Measurements from ENCODE around the gene BEX5. TPM values are rescaled to one million over a fixed set of nuclear protein-coding genes. Genes with fewer than 3 reads are reported as not detected.
A peak's percentile ranks its signal among the peaks of the same experiment; 100 is the strongest.
"Not testable (repeated sequence)": the region's sequence is repeated elsewhere in the genome, so short reads cannot be mapped to it uniquely, and the experiment has no call there.

The BEX5 gene
- total and polyA plus RNA-seq, 2 donors (not counting 3 experiments of a cell fraction or from before 2014, with no cell fraction given), result 0.88 TPM; not detected in 1

DNA sequence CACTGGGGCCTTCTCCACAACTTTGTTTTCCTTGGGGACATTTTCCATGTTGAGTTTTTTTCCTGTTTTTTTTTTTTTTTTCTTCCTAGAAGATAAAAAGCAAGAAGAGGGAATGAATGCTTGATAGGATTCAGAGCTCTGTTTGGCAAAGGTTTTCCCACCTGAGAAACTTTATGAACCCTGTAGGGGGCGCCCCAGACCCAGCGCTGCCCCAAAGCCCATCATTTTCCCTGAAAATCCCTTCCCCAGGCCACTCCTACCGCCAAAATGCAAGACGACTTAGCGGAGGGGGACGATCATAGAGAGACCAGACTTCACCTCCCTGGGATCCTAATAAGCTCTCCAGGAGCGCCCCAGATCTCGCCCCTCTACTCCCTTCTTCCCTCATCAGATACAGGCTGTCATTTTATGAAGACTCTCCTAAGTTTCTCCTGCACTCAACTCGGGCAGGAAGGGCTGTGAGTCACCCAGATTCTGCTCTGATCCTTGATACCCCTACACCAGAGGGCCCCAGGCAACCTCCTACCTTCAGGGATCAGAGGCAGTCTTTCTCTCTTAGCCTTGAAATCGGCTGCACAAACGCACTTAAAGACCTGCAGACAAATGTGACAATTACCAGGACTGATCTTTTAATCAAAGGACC lies 1.4 kb downstream of the BEX5 start:
- H3K4me2 ChIP-seq (ENCODE audit: insufficient read depth, low read length), result no peak overlapping the region
- BruUV-seq (replicated peaks), result no TSS peak
- H3K27ac ChIP-seq (ENCODE audit: insufficient read depth, low read depth, low read length), result no peak overlapping the region
- H3K36me3 ChIP-seq (ENCODE audit: control insufficient read depth in 2 of 2, extremely low read depth in 1 of 2, insufficient read depth in 2 of 2, low read length in 2 of 2), result no peaks in the 10 kb centered on the region
- no peak overlapping the region for H3K9ac ChIP-seq (replicated peaks; ENCODE audit: extremely low read depth, insufficient read depth, low read length)
- H3K4me3 ChIP-seq (replicated peaks in 1 of 3; ENCODE audit: insufficient read depth in 1 of 3, low read depth in 1 of 3, low read length in 3 of 3), result no peak overlapping the region
- no peaks in the 10 kb centered on the region for H3K27me3 ChIP-seq (ENCODE audit: control insufficient read depth in 2 of 2, insufficient read depth in 2 of 2, low read length in 2 of 2)
- intact Hi-C loops (cut with micrococcal nuclease) (no loop called here), dilution Hi-C loops (cut with MboI; ENCODE audit: extremely low pct_ligation_motif_present, low sequenced_read_pairs) (no loop called here)
- TF ChIP-seq EZH2 (IDR thresholded peaks at IDR 0.05; ENCODE audit: borderline replicate concordance, low read depth, low read length, severe bottlenecking), result no peak
- TF ChIP-seq FOS (IDR thresholded peaks at IDR 0.05; ENCODE audit: borderline replicate concordance, insufficient read depth, low read length), result no peak
- no peak for TF ChIP-seq GATA2 (IDR thresholded peaks at IDR 0.05; ENCODE audit: insufficient read depth, insufficient read length, low read depth, low read length)
- no peak for TF ChIP-seq JUN (IDR thresholded peaks at IDR 0.05; ENCODE audit: borderline replicate concordance, insufficient read depth, insufficient read length, low read depth)
- TF ChIP-seq, protein P1, sequence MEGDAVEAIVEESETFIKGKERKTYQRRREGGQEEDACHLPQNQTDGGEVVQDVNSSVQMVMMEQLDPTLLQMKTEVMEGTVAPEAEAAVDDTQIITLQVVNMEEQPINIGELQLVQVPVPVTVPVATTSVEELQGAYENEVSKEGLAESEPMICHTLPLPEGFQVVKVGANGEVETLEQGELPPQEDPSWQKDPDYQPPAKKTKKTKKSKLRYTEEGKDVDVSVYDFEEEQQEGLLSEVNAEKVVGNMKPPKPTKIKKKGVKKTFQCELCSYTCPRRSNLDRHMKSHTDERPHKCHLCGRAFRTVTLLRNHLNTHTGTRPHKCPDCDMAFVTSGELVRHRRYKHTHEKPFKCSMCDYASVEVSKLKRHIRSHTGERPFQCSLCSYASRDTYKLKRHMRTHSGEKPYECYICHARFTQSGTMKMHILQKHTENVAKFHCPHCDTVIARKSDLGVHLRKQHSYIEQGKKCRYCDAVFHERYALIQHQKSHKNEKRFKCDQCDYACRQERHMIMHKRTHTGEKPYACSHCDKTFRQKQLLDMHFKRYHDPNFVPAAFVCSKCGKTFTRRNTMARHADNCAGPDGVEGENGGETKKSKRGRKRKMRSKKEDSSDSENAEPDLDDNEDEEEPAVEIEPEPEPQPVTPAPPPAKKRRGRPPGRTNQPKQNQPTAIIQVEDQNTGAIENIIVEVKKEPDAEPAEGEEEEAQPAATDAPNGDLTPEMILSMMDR (IDR thresholded peaks at IDR 0.05; ENCODE audit: extremely low read depth in 1 of 2, insufficient read depth in 1 of 2, low read depth in 1 of 2, low read length in 2 of 2), result no peak
- TF ChIP-seq, protein P2, sequence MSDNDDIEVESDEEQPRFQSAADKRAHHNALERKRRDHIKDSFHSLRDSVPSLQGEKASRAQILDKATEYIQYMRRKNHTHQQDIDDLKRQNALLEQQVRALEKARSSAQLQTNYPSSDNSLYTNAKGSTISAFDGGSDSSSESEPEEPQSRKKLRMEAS (IDR thresholded peaks at IDR 0.05; ENCODE audit: insufficient read depth, insufficient read length), result no peak
- no peaks in the 10 kb centered on the region for H3K9me3 ChIP-seq (replicated peaks; ENCODE audit: control insufficient read depth, insufficient read depth, low read length)
- no peak for DNase-seq (ENCODE audit: low read depth, low spot score)
- no peaks in the 10 kb centered on the region for H4K20me1 ChIP-seq (replicated peaks; ENCODE audit: control insufficient read depth, extremely low read depth, insufficient read depth, low read length)
- H3K9me1 ChIP-seq (replicated peaks; ENCODE audit: control insufficient read depth, extremely low read depth, insufficient read depth, low read length), result no peaks in the 10 kb centered on the region
- ChIA-PET CTCF (no interaction called here), POLR2A (no interaction called here)
- H2AFZ ChIP-seq (ENCODE audit: low read depth, low read length), result no peak overlapping the region
- no peaks in the 10 kb centered on the region for H3K79me2 ChIP-seq (ENCODE audit: control insufficient read depth, insufficient read depth, low read length)
- peaks cover 2% of the 10 kb centered on the region for H3K4me1 ChIP-seq (ENCODE audit: control insufficient read depth, extremely low read depth, insufficient read depth, low read length)
- no peak for FAIRE-seq

DNA sequence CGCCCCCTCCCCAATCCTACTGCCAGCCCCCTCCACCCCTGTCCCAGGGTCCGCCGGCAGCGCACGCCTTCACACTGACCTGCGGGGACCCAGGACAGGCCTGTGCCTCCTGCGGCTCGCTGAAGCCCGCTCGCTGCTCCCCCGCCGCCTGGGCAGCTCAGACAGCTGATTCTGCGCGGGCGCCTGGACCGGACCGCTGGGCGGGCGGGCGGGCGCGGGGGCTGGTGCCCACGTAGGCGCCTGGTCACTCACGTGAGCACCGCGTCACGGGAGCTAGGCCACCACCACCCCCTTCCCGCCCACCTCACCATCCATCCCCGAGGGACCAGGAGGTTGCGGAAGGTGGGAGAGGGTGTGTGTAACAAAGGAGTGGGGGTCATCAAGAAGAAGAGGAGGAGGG lies 13.5 kb downstream of the BEX5 start, which contains the start of gene TCEAL6:
Gene TCEAL6, minus strand, starts transcription at position 208 of the 400 bp plus-strand sequence.
- dilution Hi-C loops (cut with MboI; ENCODE audit: extremely low pct_ligation_motif_present, low sequenced_read_pairs); H3K4me2 ChIP-seq (ENCODE audit: insufficient read depth, low read length); H3K9ac ChIP-seq (replicated peaks; ENCODE audit: extremely low read depth, insufficient read depth, low read length); FAIRE-seq; H2AFZ ChIP-seq (ENCODE audit: low read depth, low read length); H3K4me1 ChIP-seq (ENCODE audit: control insufficient read depth, extremely low read depth, insufficient read depth, low read length); H3K36me3 ChIP-seq (ENCODE audit: control insufficient read depth in 2 of 2, extremely low read depth in 1 of 2, insufficient read depth in 2 of 2, low read length in 2 of 2); H3K9me1 ChIP-seq (replicated peaks; ENCODE audit: control insufficient read depth, extremely low read depth, insufficient read depth, low read length); H3K79me2 ChIP-seq (ENCODE audit: control insufficient read depth, insufficient read depth, low read length); BruUV-seq (replicated peaks); POLR2A ChIA-PET; DNase-seq (ENCODE audit: low read depth, low spot score); CTCF ChIA-PET; H3K4me3 ChIP-seq (replicated peaks in 1 of 3; ENCODE audit: insufficient read depth in 1 of 3, low read depth in 1 of 3, low read length in 3 of 3); H4K20me1 ChIP-seq (replicated peaks; ENCODE audit: control insufficient read depth, extremely low read depth, insufficient read depth, low read length); H3K27me3 ChIP-seq (ENCODE audit: control insufficient read depth in 2 of 2, insufficient read depth in 2 of 2, low read length in 2 of 2); intact Hi-C loops (cut with micrococcal nuclease); H3K9me3 ChIP-seq (replicated peaks; ENCODE audit: control insufficient read depth, insufficient read depth, low read length); H3K27ac ChIP-seq (ENCODE audit: insufficient read depth, low read depth, low read length): not testable (repeated sequence)

DNA sequence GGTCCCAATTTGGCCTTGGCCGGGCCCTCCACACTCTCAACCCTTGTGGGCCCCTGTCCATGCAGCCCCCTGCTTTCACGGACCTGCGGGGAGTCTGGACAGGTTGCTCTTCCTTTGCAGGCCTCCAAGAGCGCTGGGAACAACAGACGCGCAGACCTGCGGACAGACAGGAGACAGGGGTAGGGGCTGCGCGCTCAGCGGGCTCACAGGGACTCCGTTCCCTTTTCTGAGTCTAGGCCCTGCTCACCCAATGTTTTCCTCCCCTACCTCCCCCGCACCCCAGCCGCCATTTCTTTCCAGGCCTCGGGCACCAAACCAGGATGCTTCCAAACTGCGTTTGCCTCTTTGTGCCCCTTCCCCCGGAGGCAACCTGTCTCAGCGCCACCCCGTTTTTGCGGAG lies 14.1 kb downstream of the BEX5 start:
- H3K79me2 ChIP-seq (ENCODE audit: control insufficient read depth, insufficient read depth, low read length); H3K9me1 ChIP-seq (replicated peaks; ENCODE audit: control insufficient read depth, extremely low read depth, insufficient read depth, low read length); H3K9me3 ChIP-seq (replicated peaks; ENCODE audit: control insufficient read depth, insufficient read depth, low read length); H3K4me1 ChIP-seq (ENCODE audit: control insufficient read depth, extremely low read depth, insufficient read depth, low read length); CTCF ChIA-PET; H3K27ac ChIP-seq (ENCODE audit: insufficient read depth, low read depth, low read length); DNase-seq (ENCODE audit: low read depth, low spot score); H3K4me2 ChIP-seq (ENCODE audit: insufficient read depth, low read length); H4K20me1 ChIP-seq (replicated peaks; ENCODE audit: control insufficient read depth, extremely low read depth, insufficient read depth, low read length); H3K4me3 ChIP-seq (replicated peaks in 1 of 3; ENCODE audit: insufficient read depth in 1 of 3, low read depth in 1 of 3, low read length in 3 of 3); H3K36me3 ChIP-seq (ENCODE audit: control insufficient read depth in 2 of 2, extremely low read depth in 1 of 2, insufficient read depth in 2 of 2, low read length in 2 of 2); H2AFZ ChIP-seq (ENCODE audit: low read depth, low read length); dilution Hi-C loops (cut with MboI; ENCODE audit: extremely low pct_ligation_motif_present, low sequenced_read_pairs); H3K27me3 ChIP-seq (ENCODE audit: control insufficient read depth in 2 of 2, insufficient read depth in 2 of 2, low read length in 2 of 2); BruUV-seq (replicated peaks); intact Hi-C loops (cut with micrococcal nuclease); H3K9ac ChIP-seq (replicated peaks; ENCODE audit: extremely low read depth, insufficient read depth, low read length); POLR2A ChIA-PET: not testable (repeated sequence)
- peak; percentile 24 for FAIRE-seq
